DOHH2 (cell line): ENCODE measurements around the gene RABGEF1.

ENCODE experiments used
- EZH2phosphoT487 ChIP-seq: fragments of 200-600 bp; sonication (generic); IDR thresholded peaks from 2 replicates; pipeline ENCODE4 v1.6.1; 2017; ENCODE audit warnings: borderline replicate concordance, mild to moderate bottlenecking, antibody characterized with exemption, low read length, moderate library complexity, mixed read lengths
- TF ChIP-seq, protein P1 (sequence below): fragments of 200-600 bp; sonication (generic); IDR thresholded peaks from one replicate; pipeline ENCODE4 v1.5.1; 2014; ENCODE audit warnings: antibody characterized with exemption, mild to moderate bottlenecking, low read depth, low read length; ENCODE audit not compliant: poor library complexity, severe bottlenecking

DNA sequence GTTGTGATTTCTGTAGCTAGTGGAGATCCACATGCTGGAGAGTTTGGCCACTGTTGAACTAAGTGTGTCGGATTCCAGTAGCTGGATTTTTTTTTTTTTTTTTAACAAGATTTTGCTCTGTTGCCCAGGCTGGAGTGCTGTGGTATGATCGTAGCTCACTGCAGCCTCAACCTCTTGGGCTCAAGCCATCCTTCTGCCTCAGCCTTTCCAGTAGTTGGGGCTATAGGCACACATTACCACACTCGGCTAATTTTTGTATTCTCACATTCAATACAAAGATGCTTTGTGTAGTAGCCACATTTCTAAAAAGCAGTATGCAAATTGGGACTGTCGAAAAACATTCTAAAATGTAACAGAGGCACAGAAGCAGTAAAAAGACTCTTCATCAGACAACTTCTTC lies 63.5 kb downstream of the RABGEF1 start:
- TF ChIP-seq, protein P1, sequence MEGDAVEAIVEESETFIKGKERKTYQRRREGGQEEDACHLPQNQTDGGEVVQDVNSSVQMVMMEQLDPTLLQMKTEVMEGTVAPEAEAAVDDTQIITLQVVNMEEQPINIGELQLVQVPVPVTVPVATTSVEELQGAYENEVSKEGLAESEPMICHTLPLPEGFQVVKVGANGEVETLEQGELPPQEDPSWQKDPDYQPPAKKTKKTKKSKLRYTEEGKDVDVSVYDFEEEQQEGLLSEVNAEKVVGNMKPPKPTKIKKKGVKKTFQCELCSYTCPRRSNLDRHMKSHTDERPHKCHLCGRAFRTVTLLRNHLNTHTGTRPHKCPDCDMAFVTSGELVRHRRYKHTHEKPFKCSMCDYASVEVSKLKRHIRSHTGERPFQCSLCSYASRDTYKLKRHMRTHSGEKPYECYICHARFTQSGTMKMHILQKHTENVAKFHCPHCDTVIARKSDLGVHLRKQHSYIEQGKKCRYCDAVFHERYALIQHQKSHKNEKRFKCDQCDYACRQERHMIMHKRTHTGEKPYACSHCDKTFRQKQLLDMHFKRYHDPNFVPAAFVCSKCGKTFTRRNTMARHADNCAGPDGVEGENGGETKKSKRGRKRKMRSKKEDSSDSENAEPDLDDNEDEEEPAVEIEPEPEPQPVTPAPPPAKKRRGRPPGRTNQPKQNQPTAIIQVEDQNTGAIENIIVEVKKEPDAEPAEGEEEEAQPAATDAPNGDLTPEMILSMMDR, result no peak
- TF ChIP-seq EZH2phosphoT487, result no peak
